Testis (tissue), 5 donors: ENCODE results near the gene CERKL. TPM values are rescaled to one million over a fixed set of nuclear protein-coding genes. Genes with fewer than 3 reads are reported as not detected.
"Not testable (repeated sequence)": the region's sequence is repeated elsewhere in the genome, so short reads cannot be mapped to it uniquely, and the experiment has no call there.

Source experiments
- DNase-seq: peaks from one replicate; pipeline ENCODE4 v3.0.0-alpha.2; 2019
- H3K27ac ChIP-seq, 2 donors: fragments of 200-600 bp; sonication (generic); one replicate each; pipeline ENCODE4 v1.5.1; 2019
- H3K27me3 ChIP-seq: fragments of 200-600 bp; sonication (generic); one replicate; pipeline ENCODE4 v1.5.1; 2019
- H3K36me3 ChIP-seq: fragments of 200-600 bp; sonication (generic); one replicate; pipeline ENCODE4 v1.5.1; 2017; ENCODE audit warnings: low read depth; ENCODE audit errors: missing control alignments
- H3K4me1 ChIP-seq: fragments of 200-600 bp; sonication (generic); one replicate; pipeline ENCODE4 v1.5.1; 2019
- H3K4me3 ChIP-seq, 2 donors: fragments of 200-600 bp; sonication (generic); one replicate each; pipeline ENCODE4 v1.5.1; 2017 to 2019
- H3K9me3 ChIP-seq: fragments of 200-600 bp; sonication (generic); one replicate; pipeline ENCODE4 v1.5.1; 2017
- CTCF ChIP-seq, 3 experiments: fragments of 450-650 bp in 2 of 3; fragments of 200-600 bp in 1 of 3; sonication (generic) in 1 of 3; IDR thresholded peaks; one replicate each; pipeline ENCODE4 v1.5.1; 2016 to 2019; ENCODE audit warnings: antibody characterized with exemption in 3 of 3, mild to moderate bottlenecking in 2 of 3, moderate library complexity in 1 of 3
- POLR2A ChIP-seq: fragments of 450-650 bp; IDR thresholded peaks from one replicate; pipeline ENCODE4 v1.6.1; 2017; ENCODE audit warnings: antibody characterized with exemption, mild to moderate bottlenecking, moderate library complexity
- WGBS, 2 donors: methylation state at CpG; one replicate each; pipeline ENCODE4 v1.1.5; 2018; 5-methylcytosine and 5-hydroxymethylcytosine counted together
- intact Hi-C: fragments of 100-400 bp; cut with DNase I; formaldehyde crosslinking; loops from one replicate; pipeline ENCODE4 v1.15.1; 2023; ENCODE audit warnings: low total_unique reads
- long read RNA-seq, 2 donors: transcript quantifications; one replicate each; lab custom pipeline, GENCODE V29; 2026
- polyA plus RNA-seq: library from polyadenylated mRNA; stranded (reverse); fragments of 350-450 nt; fragmentation: Illumina TruSeq; extraction: RNeasy Lipid Tissue Mini Kit (QIAGEN cat#74804); gene quantifications from one replicate; pipeline ENCODE4 v1.2.3, GENCODE V29; 2014; ENCODE audit warnings: low read depth, low replicate concordance; ENCODE audit not compliant: insufficient read depth
- total RNA-seq, 2 donors: library from RNA; depleted of rRNA; stranded (reverse); fragments of >200 nt; gene quantifications; one replicate each; pipeline ENCODE4 v1.2.3, GENCODE V29; 2016

CERKL gene, protein sequence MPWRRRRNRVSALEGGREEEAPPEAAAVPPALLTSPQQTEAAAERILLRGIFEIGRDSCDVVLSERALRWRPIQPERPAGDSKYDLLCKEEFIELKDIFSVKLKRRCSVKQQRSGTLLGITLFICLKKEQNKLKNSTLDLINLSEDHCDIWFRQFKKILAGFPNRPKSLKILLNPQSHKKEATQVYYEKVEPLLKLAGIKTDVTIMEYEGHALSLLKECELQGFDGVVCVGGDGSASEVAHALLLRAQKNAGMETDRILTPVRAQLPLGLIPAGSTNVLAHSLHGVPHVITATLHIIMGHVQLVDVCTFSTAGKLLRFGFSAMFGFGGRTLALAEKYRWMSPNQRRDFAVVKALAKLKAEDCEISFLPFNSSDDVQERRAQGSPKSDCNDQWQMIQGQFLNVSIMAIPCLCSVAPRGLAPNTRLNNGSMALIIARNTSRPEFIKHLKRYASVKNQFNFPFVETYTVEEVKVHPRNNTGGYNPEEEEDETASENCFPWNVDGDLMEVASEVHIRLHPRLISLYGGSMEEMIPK
- 1 to 10 TPM; 2.1 to 2.2 TPM for total RNA-seq
- polyA plus RNA-seq, result 0.62 TPM
- long read RNA-seq, donor 1, result 0 reads
- long read RNA-seq, donor 2, result 0 reads

- WGBS, 2 donors, result 4 to 6% methylated on average over 33 to 70 of the region's 70 CpGs
- Histone ChIP-seq H3K9me3 (no peaks in the 10 kb centered on the region), H3K4me3 (peak within 1 kb of the TSS; percentile 40 to 62), H3K36me3 (no peaks in the 10 kb centered on the region), H3K27me3 (no peaks in the 10 kb centered on the region), H3K27ac (no peak within 1 kb of the TSS), H3K4me1 (peaks cover 9% of the 10 kb centered on the region)
- TF ChIP-seq POLR2A, result no peak
- TF ChIP-seq CTCF (IDR thresholded peaks at IDR 0.05), result no peak
- intact Hi-C loops, result no loop called here
- DNase-seq, result peak; percentile 54
Measured at GRCh38 chr2:181656450-181657291, at the start of gene CERKL. CERKL (minus strand) TSS chr2:181657105; CDS start chr2:181657006, 99 bp downstream.

- intact Hi-C loops, result not testable (repeated sequence)
Measured at GRCh38 chr2:181702519-181702918, 45.6 kb upstream of the CERKL start.

GRCh38 chr2:181698223-181698622 lies 41.3 kb upstream of the CERKL start:
- no peaks in the 10 kb centered on the region for H3K36me3 ChIP-seq
- H3K4me3 ChIP-seq, result no peak overlapping the region
- no peaks in the 10 kb centered on the region for H3K4me1 ChIP-seq
- no peak for TF ChIP-seq POLR2A
- no peak for TF ChIP-seq CTCF (IDR thresholded peaks at IDR 0.05)
- intact Hi-C loops, result no loop called here
- no peaks in the 10 kb centered on the region for H3K9me3 ChIP-seq
- no peak overlapping the region for H3K27ac ChIP-seq
- no peaks in the 10 kb centered on the region for H3K27me3 ChIP-seq
- no peak for DNase-seq
- WGBS, 2 donors, result 91 to 95% methylated on average over 1 of the region's 1 CpG

More at GRCh38 chr2:181702519-181702918, 45.6 kb upstream of the CERKL start:
- H3K4me1 ChIP-seq, DNase-seq, H3K36me3 ChIP-seq, H3K4me3 ChIP-seq, H3K27ac ChIP-seq, H3K27me3 ChIP-seq, H3K9me3 ChIP-seq: not testable (repeated sequence)
- 90 to 93% methylated on average over 3 of the region's 3 CpGs for WGBS, 2 donors

GRCh38 chr2:181697571-181697970 lies 40.7 kb upstream of the CERKL start:
- Histone ChIP-seq H3K36me3 (no peaks in the 10 kb centered on the region), H3K9me3 (no peaks in the 10 kb centered on the region), H3K27me3 (no peaks in the 10 kb centered on the region), H3K4me3 (no peak overlapping the region), H3K4me1 (no peaks in the 10 kb centered on the region), H3K27ac (no peak overlapping the region)
- intact Hi-C loops, result no loop called here
- TF ChIP-seq POLR2A (no peak), CTCF (IDR thresholded peaks at IDR 0.05) (no peak)
- WGBS, 2 donors, result 82 to 89% methylated on average over 1 of the region's 1 CpG
- DNase-seq, result no peak

- Histone ChIP-seq H3K27me3 (no peaks in the 10 kb centered on the region), H3K4me1 (no peaks in the 10 kb centered on the region), H3K36me3 (no peaks in the 10 kb centered on the region), H3K9me3 (no peaks in the 10 kb centered on the region), H3K27ac (no peak overlapping the region), H3K4me3 (no peak overlapping the region)
- TF ChIP-seq CTCF (IDR thresholded peaks at IDR 0.05), result no peak
- no peak for TF ChIP-seq POLR2A
- DNase-seq, result no peak
- intact Hi-C loops, result no loop called here
- WGBS, 2 donors, result 85 to 93% methylated on average over 6 of the region's 6 CpGs
Measured at GRCh38 chr2:181697126-181697525, 40.2 kb upstream of the CERKL start.
